Bone marrow (tissue), 2 donors: ENCODE results near the gene ILF3.

Experiments
- DNase-seq, 2 donors: peaks; one replicate each; lab custom pipeline; 2025; lab: John Stamatoyannopoulos, UW

Gene ILF3

DNA sequence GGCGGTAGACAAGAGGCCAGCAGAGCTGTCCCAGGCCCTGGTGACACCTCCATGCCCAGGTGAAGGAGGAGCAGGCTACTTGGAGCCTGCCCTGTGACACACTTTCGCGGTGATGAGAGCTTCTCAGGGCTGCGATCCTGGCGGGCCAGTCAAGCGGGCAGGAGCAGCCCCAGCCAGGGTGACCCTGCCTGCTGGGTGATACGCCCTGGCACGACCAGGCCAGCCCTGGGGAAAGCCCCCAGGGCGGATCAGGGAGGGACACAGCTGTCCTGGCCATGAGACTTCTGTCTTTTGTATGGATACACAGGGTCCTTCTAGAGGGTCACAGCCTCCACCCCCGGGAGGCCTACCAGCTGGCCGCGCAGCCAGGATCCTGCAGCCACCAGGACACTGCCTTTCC is 76.8 kb downstream of the ILF3 start:
- DNase-seq = no peak

DNA sequence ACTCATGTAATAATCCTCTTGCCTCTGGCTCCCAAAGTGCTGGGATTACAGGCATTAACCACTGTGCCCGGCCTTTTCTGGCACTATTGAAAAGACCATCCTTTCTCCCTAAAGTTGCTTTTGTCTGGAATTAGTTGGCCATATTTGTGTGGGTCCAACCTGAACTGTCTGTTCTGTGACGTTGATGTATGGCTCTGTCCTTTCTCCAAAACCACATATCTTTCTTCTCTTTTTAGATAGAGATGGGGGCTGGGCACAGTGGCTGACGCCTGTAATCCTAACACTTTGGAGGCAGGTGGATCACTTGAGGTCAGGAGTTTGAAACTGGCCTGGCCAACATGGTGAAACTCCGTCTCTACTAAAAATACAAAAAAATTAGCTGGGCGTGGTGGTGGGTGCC is 81.6 kb downstream of the ILF3 start:
- no peak for DNase-seq

DNA sequence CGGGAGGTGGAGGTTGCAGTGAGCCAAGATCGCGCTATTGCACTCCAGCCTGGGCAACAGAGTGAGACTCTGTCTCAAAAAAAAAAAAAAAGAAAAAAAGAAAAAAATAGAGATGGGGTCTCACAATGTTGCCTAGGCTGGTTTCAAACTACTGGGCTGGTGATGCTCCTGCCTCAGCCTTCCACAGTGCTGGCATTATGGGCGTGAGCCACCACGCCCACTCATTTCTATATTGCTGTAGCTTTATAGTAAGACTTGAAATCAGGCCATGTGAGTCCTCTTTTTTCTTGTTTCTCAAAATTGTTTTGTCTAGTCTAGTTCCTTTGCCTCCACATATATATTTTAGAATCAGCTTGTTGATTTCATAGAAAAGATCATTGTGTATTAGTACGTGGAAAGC is 82.0 kb downstream of the ILF3 start:
- DNase-seq = no peak

DNA sequence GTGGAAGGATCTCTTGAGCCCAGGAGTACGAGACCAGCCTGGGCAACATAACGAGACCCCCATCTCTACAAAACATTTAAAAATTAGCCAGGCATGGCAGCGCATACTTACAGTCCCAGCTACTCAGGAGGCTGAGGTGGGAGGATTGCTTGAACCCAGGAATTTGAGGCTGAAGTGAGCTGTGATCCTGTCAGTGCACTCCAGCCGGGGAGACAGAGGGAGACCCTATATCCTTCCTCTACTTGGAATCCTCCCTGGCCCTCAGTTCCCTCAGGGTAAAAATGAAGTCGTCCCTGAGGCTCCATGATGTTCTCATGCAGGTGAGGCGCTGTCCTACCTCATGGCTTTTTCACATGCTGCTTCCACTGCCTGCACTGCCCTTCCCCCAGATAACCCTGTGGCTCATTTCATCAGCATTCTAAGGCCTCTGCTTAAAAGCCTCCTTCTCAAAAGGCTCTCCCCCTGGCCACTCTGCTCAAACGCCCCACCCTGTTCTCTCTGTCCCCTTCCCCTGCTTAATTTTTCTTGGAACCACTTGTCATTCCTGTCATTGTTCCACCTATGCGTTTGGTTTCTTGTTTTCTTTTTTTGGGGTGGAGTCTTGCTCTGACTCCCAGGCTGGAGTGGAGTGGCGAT is 82.9 kb downstream of the ILF3 start:
- no peak for DNase-seq

DNA sequence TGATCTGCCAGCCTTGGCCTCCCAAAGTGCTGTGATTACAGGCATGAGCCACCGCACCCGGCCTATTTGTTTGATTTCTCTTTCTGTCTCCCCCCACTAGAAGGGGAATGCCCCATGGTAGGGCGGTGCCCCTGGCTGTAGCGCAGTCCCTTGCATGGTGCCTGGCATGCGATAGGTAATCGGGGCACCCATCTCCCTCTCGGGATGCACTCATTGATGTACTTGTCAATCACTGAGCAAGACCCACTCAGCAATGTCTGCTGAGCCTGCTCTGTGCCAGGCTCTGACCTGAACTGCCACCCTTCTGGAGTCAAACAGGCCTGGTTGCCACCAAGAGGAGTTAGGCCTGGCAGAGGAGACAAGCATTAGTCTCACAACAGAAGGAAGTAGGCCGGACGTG is 83.6 kb downstream of the ILF3 start:
- DNase-seq = no peak

DNA sequence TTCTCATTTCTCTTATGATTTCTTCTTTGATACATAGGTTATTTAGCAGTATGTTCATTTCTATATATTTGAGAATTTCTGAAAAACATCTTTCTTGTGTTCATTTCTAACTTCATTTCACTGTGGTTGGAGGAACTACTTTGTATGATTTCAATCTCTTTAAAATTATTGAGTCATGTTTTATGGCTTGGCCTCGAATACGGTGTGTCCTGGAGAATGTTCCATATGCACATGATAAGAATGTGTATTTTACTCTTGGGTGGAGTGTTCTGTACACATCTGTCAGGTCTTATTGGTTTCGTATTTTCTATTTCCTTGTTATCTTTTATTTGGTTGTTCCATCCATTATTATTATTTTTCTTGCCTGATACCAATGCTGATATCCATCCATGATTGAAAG is 86.7 kb downstream of the ILF3 start:
- no peak for DNase-seq
